VCaP (cell line): ENCODE measurements around the gene SERPIND1.

Source experiments
- H3K27ac ChIP-seq: fragments of 450-650 bp; 2 replicates; pipeline ENCODE4 v1.5.1; 2017
- CTCF ChIP-seq: fragments of 450-650 bp; conservative IDR thresholded peaks from 2 replicates; pipeline ENCODE4 v1.5.1; 2017; ENCODE audit warnings: mild to moderate bottlenecking, moderate library complexity

SERPIND1 gene

GRCh38 chr22:20781272-20781990, 7.5 kb downstream of the SERPIND1 start:
- TF ChIP-seq CTCF = no peak
- H3K27ac ChIP-seq = peak overlapping the region; percentile 98

GRCh38 chr22:20782083-20782482, 8.2 kb downstream of the SERPIND1 start:
- no peak for TF ChIP-seq CTCF
- H3K27ac ChIP-seq = no peak overlapping the region

- H3K27ac ChIP-seq = no peak overlapping the region
- no peak for TF ChIP-seq CTCF
These were observed 8.8 kb downstream of the SERPIND1 start for GRCh38 chr22:20782596-20783299.

GRCh38 chr22:20783300-20783673, 9.4 kb downstream of the SERPIND1 start:
- TF ChIP-seq CTCF = no peak
- H3K27ac ChIP-seq = no peak overlapping the region

GRCh38 chr22:20783844-20784723, 10.2 kb downstream of the SERPIND1 start:
- TF ChIP-seq CTCF = peak; percentile 90
- H3K27ac ChIP-seq = no peak overlapping the region

- TF ChIP-seq CTCF = no peak
- no peak overlapping the region for H3K27ac ChIP-seq
These were observed 11.5 kb downstream of the SERPIND1 start for GRCh38 chr22:20785415-20785814.

GRCh38 chr22:20786048-20786447, 12.1 kb downstream of the SERPIND1 start:
- H3K27ac ChIP-seq = no peak overlapping the region
- TF ChIP-seq CTCF = no peak
